ENCODE data around the gene PCDHGA4.
"Not testable (repeated sequence)": the region's sequence is repeated elsewhere in the genome, so short reads cannot be mapped to it uniquely, and the experiment has no call there.

PCDHGA4 gene

GRCh38 chr5:141384471-141385267 lies 29.8 kb downstream of the PCDHGA4 start:
- DNase-seq = no peak

DNA sequence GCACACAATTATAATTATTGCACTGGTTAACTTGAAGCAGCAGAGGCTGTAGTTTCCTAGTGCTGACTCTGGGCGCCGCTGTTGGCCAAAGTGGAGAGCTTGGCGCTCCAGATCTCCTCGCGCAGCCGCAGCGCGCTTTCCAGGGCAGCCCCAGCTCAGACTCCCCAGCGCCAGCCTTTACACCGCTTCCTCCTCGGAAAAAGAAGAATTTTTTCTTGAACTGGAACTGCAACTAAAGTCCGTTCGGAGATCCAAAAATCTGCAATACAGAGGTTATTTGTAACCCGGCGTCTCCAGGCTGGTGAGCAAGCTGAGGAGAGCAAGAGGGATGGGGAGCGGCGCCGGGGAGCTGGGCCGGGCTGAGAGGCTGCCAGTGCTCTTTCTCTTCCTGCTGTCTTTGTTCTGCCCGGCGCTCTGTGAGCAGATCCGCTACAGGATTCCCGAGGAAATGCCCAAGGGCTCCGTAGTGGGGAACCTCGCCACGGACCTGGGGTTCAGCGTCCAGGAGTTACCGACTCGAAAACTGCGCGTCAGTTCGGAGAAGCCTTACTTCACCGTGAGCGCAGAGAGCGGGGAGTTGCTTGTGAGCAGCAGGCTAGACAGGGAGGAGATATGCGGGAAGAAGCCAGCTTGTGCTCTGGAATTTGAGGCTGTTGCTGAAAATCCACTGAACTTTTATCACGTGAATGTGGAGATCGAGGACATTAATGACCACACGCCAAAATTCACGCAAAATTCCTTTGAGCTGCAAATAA lies 32.9 kb downstream of the PCDHGA4 start, which contains the start of gene PCDHGB4:
Gene PCDHGB4 (plus strand): TSS at position 142 of the 755 bp plus-strand sequence. CDS start 187 bp downstream, at position 329.
- DNase-seq = peak; percentile 23

- no peak for DNase-seq
These were observed 33.8 kb downstream of the PCDHGA4 start for GRCh38 chr5:141388661-141389060.

- no peak for DNase-seq
These were observed 34.6 kb downstream of the PCDHGA4 start for GRCh38 chr5:141389153-141390042.

GRCh38 chr5:141392429-141393198 lies 37.8 kb downstream of the PCDHGA4 start, which contains the start of gene PCDHGA8:
PCDHGA8 (plus strand) TSS chr5:141392633; CDS start chr5:141392814, 181 bp downstream.
- DNase-seq = no peak

- DNase-seq = no peak
These were observed 38.4 kb downstream of the PCDHGA4 start for GRCh38 chr5:141393267-141393666.

GRCh38 chr5:141394401-141395187 lies 39.8 kb downstream of the PCDHGA4 start:
- not testable (repeated sequence) for DNase-seq

DNA sequence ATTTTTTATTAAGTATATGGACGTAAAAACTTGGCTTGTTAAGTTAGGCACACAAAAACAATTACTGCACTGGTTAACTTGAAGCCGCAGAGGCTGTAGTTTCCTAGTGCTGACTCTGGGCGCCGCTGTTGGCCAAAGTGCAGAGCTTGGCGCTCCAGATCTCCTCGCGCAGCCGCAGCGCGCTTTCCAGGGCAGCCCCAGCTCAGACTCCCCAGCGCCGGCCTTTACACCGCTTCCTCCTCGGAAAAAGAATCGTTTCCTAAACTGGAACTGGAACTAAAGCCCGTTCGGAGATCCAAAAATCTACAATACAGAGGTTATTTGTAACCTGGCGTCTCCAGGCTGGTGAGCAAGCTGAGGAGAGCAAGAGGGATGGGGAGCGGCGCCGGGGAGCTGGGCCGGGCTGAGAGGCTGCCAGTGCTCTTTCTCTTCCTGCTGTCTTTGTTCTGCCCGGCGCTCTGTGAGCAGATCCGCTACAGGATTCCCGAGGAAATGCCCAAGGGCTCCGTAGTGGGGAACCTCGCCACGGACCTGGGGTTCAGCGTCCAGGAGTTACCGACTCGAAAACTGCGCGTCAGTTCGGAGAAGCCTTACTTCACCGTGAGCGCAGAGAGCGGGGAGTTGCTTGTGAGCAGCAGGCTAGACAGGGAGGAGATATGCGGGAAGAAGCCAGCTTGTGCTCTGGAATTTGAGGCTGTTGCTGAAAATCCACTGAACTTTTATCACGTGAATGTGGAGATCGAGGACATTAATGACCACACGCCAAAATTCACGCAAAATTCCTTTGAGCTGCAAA lies 43.1 kb downstream of the PCDHGA4 start, which contains the start of gene PCDHGB5:
Gene PCDHGB5 (plus strand): TSS at position 192 of the 796 bp plus-strand sequence. CDS start 181 bp downstream, at position 373.
- peak; percentile 44 for DNase-seq

GRCh38 chr5:141398608-141399007 lies 43.8 kb downstream of the PCDHGA4 start:
- no peak for DNase-seq

DNA sequence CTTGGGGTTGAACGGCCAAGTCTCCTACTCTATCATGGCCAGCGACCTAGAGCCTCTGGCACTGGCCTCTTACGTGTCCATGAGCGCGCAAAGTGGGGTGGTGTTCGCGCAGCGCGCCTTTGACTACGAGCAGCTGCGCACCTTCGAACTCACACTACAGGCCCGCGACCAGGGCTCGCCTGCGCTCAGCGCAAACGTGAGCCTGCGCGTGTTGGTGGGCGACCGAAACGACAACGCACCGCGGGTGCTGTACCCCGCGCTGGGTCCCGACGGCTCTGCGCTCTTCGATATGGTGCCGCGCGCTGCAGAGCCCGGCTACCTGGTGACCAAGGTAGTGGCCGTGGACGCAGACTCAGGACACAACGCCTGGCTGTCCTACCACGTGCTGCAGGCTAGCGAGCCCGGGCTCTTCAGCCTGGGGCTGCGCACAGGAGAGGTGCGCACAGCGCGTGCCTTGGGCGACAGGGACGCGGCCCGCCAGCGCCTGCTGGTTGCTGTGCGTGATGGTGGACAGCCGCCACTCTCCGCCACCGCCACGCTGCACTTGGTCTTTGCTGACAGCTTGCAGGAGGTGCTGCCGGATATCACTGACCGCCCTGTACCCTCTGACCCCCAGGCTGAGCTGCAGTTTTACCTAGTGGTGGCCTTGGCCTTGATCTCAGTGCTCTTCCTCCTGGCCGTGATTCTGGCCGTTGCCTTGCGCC lies 44.9 kb downstream of the PCDHGA4 start:
- no peak for DNase-seq

GRCh38 chr5:141402553-141403243 lies 47.9 kb downstream of the PCDHGA4 start, which contains the start of gene PCDHGA9:
PCDHGA9 (plus strand) TSS chr5:141402778; CDS start chr5:141402953, 175 bp downstream.
- peak; percentile 23 for DNase-seq

DNA sequence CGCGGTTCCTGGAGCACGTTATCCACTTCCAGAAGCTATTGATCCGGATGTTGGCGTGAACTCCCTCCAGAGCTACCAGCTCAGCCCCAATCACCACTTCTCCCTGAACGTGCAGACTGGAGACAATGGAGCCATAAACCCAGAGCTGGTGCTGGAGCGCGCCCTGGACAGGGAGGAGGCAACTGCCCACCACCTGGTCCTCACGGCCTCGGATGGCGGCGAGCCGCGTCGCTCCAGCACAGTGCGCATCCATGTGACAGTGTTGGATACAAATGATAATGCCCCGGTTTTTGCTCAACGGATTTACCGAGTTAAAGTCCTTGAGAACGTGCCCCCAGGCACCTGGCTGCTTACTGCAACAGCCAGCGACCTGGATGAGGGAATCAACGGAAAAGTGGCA lies 48.6 kb downstream of the PCDHGA4 start:
- DNase-seq = no peak
